Panc1 (cell line): Measurements from ENCODE around the gene ACTR10.

Experiments used
- TF ChIP-seq, protein P1 (sequence below): fragments of 450-650 bp; IDR thresholded peaks from 2 replicates; pipeline ENCODE4 v1.5.1; 2017; ENCODE audit warnings: mild to moderate bottlenecking
- TF ChIP-seq, protein P2 (sequence below), 2 experiments: IDR thresholded peaks; 2 replicates each; pipeline ENCODE4 v1.6.1; 2011 to 2012; ENCODE audit warnings: low read depth in 2 of 2, control low read depth in 1 of 2, low read length in 1 of 2, mild to moderate bottlenecking in 1 of 2, moderate library complexity in 1 of 2; ENCODE audit not compliant: insufficient read depth in 1 of 2

DNA sequence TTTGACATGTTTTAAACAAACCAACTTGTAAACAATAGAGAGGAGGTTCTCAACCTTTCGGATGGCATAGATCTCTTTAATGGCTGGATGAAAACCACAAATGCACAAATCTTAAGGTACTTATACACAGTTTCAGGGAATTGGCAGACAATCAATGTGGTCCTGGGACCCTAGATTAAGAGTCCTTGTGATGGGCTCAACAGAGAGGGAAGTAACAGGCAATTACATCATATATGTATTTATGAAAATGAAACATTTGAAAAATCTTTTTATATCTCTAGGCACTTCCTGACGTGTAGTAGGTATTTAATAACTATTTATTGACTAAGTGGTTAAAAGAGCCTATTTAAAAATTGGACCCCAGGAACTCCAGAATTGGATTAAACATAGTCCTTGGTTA is 897 bp downstream of the ACTR10 start:
- TF ChIP-seq, protein P1, sequence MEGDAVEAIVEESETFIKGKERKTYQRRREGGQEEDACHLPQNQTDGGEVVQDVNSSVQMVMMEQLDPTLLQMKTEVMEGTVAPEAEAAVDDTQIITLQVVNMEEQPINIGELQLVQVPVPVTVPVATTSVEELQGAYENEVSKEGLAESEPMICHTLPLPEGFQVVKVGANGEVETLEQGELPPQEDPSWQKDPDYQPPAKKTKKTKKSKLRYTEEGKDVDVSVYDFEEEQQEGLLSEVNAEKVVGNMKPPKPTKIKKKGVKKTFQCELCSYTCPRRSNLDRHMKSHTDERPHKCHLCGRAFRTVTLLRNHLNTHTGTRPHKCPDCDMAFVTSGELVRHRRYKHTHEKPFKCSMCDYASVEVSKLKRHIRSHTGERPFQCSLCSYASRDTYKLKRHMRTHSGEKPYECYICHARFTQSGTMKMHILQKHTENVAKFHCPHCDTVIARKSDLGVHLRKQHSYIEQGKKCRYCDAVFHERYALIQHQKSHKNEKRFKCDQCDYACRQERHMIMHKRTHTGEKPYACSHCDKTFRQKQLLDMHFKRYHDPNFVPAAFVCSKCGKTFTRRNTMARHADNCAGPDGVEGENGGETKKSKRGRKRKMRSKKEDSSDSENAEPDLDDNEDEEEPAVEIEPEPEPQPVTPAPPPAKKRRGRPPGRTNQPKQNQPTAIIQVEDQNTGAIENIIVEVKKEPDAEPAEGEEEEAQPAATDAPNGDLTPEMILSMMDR = no peak
- TF ChIP-seq, protein P2, sequence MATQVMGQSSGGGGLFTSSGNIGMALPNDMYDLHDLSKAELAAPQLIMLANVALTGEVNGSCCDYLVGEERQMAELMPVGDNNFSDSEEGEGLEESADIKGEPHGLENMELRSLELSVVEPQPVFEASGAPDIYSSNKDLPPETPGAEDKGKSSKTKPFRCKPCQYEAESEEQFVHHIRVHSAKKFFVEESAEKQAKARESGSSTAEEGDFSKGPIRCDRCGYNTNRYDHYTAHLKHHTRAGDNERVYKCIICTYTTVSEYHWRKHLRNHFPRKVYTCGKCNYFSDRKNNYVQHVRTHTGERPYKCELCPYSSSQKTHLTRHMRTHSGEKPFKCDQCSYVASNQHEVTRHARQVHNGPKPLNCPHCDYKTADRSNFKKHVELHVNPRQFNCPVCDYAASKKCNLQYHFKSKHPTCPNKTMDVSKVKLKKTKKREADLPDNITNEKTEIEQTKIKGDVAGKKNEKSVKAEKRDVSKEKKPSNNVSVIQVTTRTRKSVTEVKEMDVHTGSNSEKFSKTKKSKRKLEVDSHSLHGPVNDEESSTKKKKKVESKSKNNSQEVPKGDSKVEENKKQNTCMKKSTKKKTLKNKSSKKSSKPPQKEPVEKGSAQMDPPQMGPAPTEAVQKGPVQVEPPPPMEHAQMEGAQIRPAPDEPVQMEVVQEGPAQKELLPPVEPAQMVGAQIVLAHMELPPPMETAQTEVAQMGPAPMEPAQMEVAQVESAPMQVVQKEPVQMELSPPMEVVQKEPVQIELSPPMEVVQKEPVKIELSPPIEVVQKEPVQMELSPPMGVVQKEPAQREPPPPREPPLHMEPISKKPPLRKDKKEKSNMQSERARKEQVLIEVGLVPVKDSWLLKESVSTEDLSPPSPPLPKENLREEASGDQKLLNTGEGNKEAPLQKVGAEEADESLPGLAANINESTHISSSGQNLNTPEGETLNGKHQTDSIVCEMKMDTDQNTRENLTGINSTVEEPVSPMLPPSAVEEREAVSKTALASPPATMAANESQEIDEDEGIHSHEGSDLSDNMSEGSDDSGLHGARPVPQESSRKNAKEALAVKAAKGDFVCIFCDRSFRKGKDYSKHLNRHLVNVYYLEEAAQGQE (IDR thresholded peaks at IDR 0.05; ENCODE audit: insufficient read depth in 1 of 2, low read depth in 2 of 2, low read length in 1 of 2) = no peak
